Measurements from ENCODE around the gene POLR3GL.
"Not testable (repeated sequence)": the region's sequence is repeated elsewhere in the genome, so short reads cannot be mapped to it uniquely, and the experiment has no call there.

The POLR3GL gene

GRCh38 chr1:145964328-145965118, at the start of gene POLR3GL, which contains the start of gene ANKRD34A:
TSS of gene POLR3GL (plus strand) at chr1:145964690. CDS start at chr1:145974866, 10,176 bp downstream.
TSS of gene ANKRD34A (minus strand) at chr1:145964575. CDS start at chr1:145961759, 2,816 bp downstream.
- peak; percentile 81 to 86 for DNase-seq (ENCODE audit: low read depth in 2 of 2)

- DNase-seq (ENCODE audit: low read depth in 2 of 2) = no peak
Observed at GRCh38 chr1:145916745-145917144, 47.7 kb upstream of the POLR3GL start.

- DNase-seq (ENCODE audit: low read depth in 2 of 2) = no peak
Observed at GRCh38 chr1:145917595-145917994, 46.9 kb upstream of the POLR3GL start.

- peak; percentile 81 to 87 for DNase-seq (ENCODE audit: low read depth in 2 of 2)
Observed at GRCh38 chr1:145918144-145918991, 46.1 kb upstream of the POLR3GL start, which contains the start of gene PEX11B. TSS of gene PEX11B (minus strand) at chr1:145918717. CDS start at chr1:145918688, 29 bp downstream.

- DNase-seq (ENCODE audit: low read depth in 2 of 2) = no peak
Observed at GRCh38 chr1:145918992-145919939, 45.2 kb upstream of the POLR3GL start.

GRCh38 chr1:145920297-145920696, 44.2 kb upstream of the POLR3GL start:
- DNase-seq (ENCODE audit: low read depth in 2 of 2) = not testable (repeated sequence)

- no peak for DNase-seq (ENCODE audit: low read depth in 2 of 2)
Observed at GRCh38 chr1:145922266-145922665, 42.2 kb upstream of the POLR3GL start.

GRCh38 chr1:145926686-145927062, 37.8 kb upstream of the POLR3GL start:
- DNase-seq (ENCODE audit: low read depth in 2 of 2) = peak in 1 of 2 donors; percentile 23

GRCh38 chr1:145927063-145927886, 37.2 kb upstream of the POLR3GL start, which contains the start of gene RBM8A:
TSS of gene RBM8A (minus strand) at chr1:145927484. CDS start at chr1:145927426, 58 bp downstream.
- peak; percentile 78 to 87 for DNase-seq (ENCODE audit: low read depth in 2 of 2)

- no peak for DNase-seq (ENCODE audit: low read depth in 2 of 2)
Observed at GRCh38 chr1:145927916-145928643, 36.4 kb upstream of the POLR3GL start.

GRCh38 chr1:145932522-145933009, 31.9 kb upstream of the POLR3GL start:
- DNase-seq (ENCODE audit: low read depth in 2 of 2) = not testable (repeated sequence)

GRCh38 chr1:145935708-145936107, 28.8 kb upstream of the POLR3GL start:
- no peak for DNase-seq (ENCODE audit: low read depth in 2 of 2)

GRCh38 chr1:145936247-145936646, 28.2 kb upstream of the POLR3GL start:
- DNase-seq (ENCODE audit: low read depth in 2 of 2) = no peak

GRCh38 chr1:145937436-145937835, 27.1 kb upstream of the POLR3GL start:
- no peak for DNase-seq (ENCODE audit: low read depth in 2 of 2)

GRCh38 chr1:145942405-145942804, 22.1 kb upstream of the POLR3GL start:
- DNase-seq (ENCODE audit: low read depth in 2 of 2) = no peak

- no peak for DNase-seq (ENCODE audit: low read depth in 2 of 2)
Observed at GRCh38 chr1:145942871-145943270, 21.6 kb upstream of the POLR3GL start.

GRCh38 chr1:145944532-145944931, 20.0 kb upstream of the POLR3GL start:
- DNase-seq (ENCODE audit: low read depth in 2 of 2) = no peak

GRCh38 chr1:145946477-145946986, 18.0 kb upstream of the POLR3GL start:
- no peak for DNase-seq (ENCODE audit: low read depth in 2 of 2)

GRCh38 chr1:145947551-145947950, 16.9 kb upstream of the POLR3GL start:
- no peak for DNase-seq (ENCODE audit: low read depth in 2 of 2)
